Stimulated activated effector memory CD8-positive, alpha-beta T cell treated with anti-CD3 and anti-CD28 coated beads, Interleukin-12 subunit alpha, Interleukin-12 subunit beta, amount 100 ng/mL, for 72 hours (primary cell): ENCODE data around the gene MCTP2.

Experiments used
- ATAC-seq: fragments of 150-1000 bp; cut with Tn5 transposase; 2 replicates; pipeline ENCODE4 v1.10.0; 2021
- DNase-seq, 2 donors: peaks; one replicate each; pipeline ENCODE4 v3.0.0; 2021 to 2022; ENCODE audit warnings: low spot score in 2 of 2
- H3K27ac Mint-ChIP-seq: one replicate; pipeline ENCODE4 v1.8.0; 2022; ENCODE audit warnings: mild to moderate bottlenecking, mixed read lengths
- H3K36me3 Mint-ChIP-seq: one replicate; pipeline ENCODE4 v1.8.0; 2022; ENCODE audit warnings: mild to moderate bottlenecking, mixed read lengths
- H3K4me1 Mint-ChIP-seq: one replicate; pipeline ENCODE4 v1.8.0; 2022; ENCODE audit warnings: mixed read lengths
- H3K4me3 Mint-ChIP-seq: one replicate; pipeline ENCODE4 v1.8.0; 2022; ENCODE audit warnings: mild to moderate bottlenecking, mixed read lengths
- H3K9me3 Mint-ChIP-seq: one replicate; pipeline ENCODE4 v1.8.0; 2022; ENCODE audit warnings: mixed read lengths

Gene MCTP2

GRCh38 chr15:94293411-94294402, 62.3 kb downstream of the MCTP2 start:
- H3K27ac Mint-ChIP-seq, result no peak overlapping the region
- H3K4me3 Mint-ChIP-seq, result peak overlapping the region; percentile 1
- H3K9me3 Mint-ChIP-seq, result peaks cover 3% of the 10 kb centered on the region
- ATAC-seq, result no peak
- DNase-seq, result no peak
- H3K36me3 Mint-ChIP-seq, result peaks cover 20% of the 10 kb centered on the region
- H3K4me1 Mint-ChIP-seq, result peaks cover 46% of the 10 kb centered on the region

DNA sequence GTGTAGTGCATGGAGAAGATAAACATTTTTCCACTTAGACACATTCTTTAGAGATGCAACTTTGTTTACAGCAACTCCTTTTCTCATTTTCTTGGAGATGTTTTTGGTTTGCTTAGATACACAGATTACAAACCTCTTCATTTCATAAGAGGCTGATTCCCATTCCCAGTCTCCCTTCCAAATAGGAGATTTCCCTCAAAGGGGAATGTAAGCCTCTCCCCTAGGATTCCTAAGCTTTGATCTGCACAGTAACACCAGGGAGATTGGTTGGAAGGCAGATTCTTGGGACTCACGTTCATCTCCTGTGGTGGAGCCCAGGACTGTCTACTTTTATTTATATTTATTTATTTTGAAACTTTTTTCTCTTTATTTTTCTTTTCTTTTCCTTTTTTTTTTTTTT, 63.2 kb downstream of the MCTP2 start:
- peaks cover 47% of the 10 kb centered on the region for H3K4me1 Mint-ChIP-seq
- no peak overlapping the region for H3K4me3 Mint-ChIP-seq
- H3K27ac Mint-ChIP-seq, result no peak overlapping the region
- H3K36me3 Mint-ChIP-seq, result peaks cover 28% of the 10 kb centered on the region
- no peak for DNase-seq
- no peak for ATAC-seq
- peaks cover 3% of the 10 kb centered on the region for H3K9me3 Mint-ChIP-seq

DNA sequence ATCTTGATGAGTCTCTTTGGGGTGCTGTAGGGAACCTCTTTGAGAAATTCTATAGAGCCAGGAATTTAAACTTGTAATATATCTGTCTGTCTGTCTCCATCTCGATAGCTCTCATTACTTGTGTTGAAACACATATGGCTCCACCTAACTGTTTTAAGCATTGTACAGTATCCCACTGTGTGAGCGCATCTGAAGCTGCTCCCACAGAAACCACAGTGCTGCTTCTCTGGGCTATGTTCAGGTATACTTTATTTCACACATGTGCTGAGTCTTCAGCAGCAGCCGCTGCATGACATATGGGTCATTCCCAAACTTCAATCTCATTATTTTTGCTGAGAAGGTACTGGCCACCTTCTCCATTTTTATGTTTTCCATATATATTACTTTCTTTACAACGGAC, 63.9 kb downstream of the MCTP2 start:
- peaks cover 35% of the 10 kb centered on the region for H3K36me3 Mint-ChIP-seq
- peaks cover 3% of the 10 kb centered on the region for H3K9me3 Mint-ChIP-seq
- no peak overlapping the region for H3K4me3 Mint-ChIP-seq
- peaks cover 48% of the 10 kb centered on the region for H3K4me1 Mint-ChIP-seq
- H3K27ac Mint-ChIP-seq, result no peak overlapping the region
- peak; percentile 51 for ATAC-seq
- no peak for DNase-seq

- ATAC-seq (no peak), DNase-seq (no peak)
- Mint-ChIP-seq H3K4me1 (peaks cover 50% of the 10 kb centered on the region), H3K36me3 (peaks cover 49% of the 10 kb centered on the region), H3K27ac (peak overlapping the region; percentile 78), H3K4me3 (no peak overlapping the region), H3K9me3 (no peaks in the 10 kb centered on the region)
These were observed 65.4 kb downstream of the MCTP2 start for GRCh38 chr15:94296717-94297116.

DNA sequence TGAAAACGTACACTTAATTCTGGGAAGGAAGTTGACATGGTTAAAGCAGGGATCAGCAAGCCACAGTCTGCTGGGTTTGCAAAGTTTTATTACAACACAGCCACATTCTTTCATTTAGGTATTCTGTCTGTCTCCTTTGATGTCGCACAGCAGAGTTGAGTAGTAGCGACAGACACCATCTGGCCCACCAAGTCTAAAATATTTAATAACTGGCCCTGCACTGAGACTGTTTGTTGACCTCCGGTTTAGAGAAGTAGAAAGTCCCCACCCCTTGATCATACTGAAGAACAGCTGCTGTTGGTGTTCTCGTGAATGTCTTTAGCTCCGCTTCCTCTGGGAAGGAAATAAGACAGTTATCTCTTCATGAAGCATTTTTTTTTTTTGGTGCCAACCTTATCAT, 66.2 kb downstream of the MCTP2 start:
- no peak for DNase-seq
- peak overlapping the region; percentile 39 for H3K4me3 Mint-ChIP-seq
- no peak for ATAC-seq
- H3K4me1 Mint-ChIP-seq, result peaks cover 58% of the 10 kb centered on the region
- H3K36me3 Mint-ChIP-seq, result peaks cover 57% of the 10 kb centered on the region
- H3K27ac Mint-ChIP-seq, result peak overlapping the region; percentile 78
- H3K9me3 Mint-ChIP-seq, result peaks cover 2% of the 10 kb centered on the region

DNA sequence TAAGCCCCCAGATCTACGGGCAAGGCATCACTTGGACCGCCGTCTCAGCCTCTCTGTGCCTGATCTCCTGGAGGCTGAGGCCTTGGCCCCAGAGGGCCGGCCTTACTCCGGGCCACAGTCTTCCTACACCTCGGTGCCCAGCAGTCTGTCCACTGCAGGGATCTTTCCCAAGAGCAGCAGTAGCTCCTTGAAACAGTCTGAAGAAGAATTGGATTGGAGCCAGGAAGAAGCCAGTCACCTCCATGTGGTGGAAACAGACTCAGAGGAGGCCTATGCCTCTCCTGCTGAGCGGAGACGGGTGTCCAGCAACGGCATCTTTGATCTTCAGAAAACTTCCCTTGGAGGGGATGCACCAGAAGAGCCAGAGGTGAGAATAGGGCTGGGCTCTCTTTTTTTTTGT, 67.0 kb downstream of the MCTP2 start:
- H3K4me1 Mint-ChIP-seq, result peaks cover 64% of the 10 kb centered on the region
- peak overlapping the region; percentile 39 for H3K4me3 Mint-ChIP-seq
- ATAC-seq, result no peak
- H3K9me3 Mint-ChIP-seq, result peaks cover 5% of the 10 kb centered on the region
- DNase-seq, result no peak
- H3K27ac Mint-ChIP-seq, result peak overlapping the region; percentile 78
- H3K36me3 Mint-ChIP-seq, result peaks cover 65% of the 10 kb centered on the region

GRCh38 chr15:94300612-94301011, 69.3 kb downstream of the MCTP2 start:
- DNase-seq (no peak), ATAC-seq (no peak)
- H3K27ac Mint-ChIP-seq, result peak overlapping the region; percentile 16
- peaks cover 74% of the 10 kb centered on the region for H3K4me1 Mint-ChIP-seq
- peaks cover 5% of the 10 kb centered on the region for H3K9me3 Mint-ChIP-seq
- H3K4me3 Mint-ChIP-seq, result no peak overlapping the region
- peaks cover 79% of the 10 kb centered on the region for H3K36me3 Mint-ChIP-seq

DNA sequence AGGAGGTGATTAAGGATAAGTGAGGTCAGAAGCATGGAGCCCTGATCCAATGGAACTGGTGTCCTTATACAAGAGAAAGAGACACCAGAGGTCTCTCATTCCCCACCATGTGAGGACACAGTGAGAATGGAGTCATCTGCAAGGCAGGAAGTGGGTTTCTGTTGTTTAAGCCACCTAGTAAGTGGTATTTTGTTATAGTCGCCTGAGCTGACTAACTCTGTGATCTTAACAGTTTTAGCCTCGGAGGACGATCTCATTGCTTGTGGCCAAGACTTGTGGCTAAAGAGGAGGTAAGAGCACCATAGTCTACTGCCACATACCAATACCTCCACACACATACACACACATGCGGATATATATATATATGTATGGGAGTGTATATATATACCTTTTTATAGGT, 73.8 kb downstream of the MCTP2 start:
- peak; percentile 89 for ATAC-seq
- peaks cover 78% of the 10 kb centered on the region for H3K36me3 Mint-ChIP-seq
- peak overlapping the region; percentile 90 for H3K27ac Mint-ChIP-seq
- H3K9me3 Mint-ChIP-seq, result peaks cover 5% of the 10 kb centered on the region
- peak; percentile 34 to 76 for DNase-seq
- H3K4me3 Mint-ChIP-seq, result peak overlapping the region; percentile 57
- peaks cover 73% of the 10 kb centered on the region for H3K4me1 Mint-ChIP-seq

- ATAC-seq, result peak; percentile 83
- H3K27ac Mint-ChIP-seq, result peak overlapping the region; percentile 90
- H3K36me3 Mint-ChIP-seq, result peaks cover 74% of the 10 kb centered on the region
- H3K4me1 Mint-ChIP-seq, result peaks cover 66% of the 10 kb centered on the region
- peak overlapping the region; percentile 57 for H3K4me3 Mint-ChIP-seq
- DNase-seq, result peak in 1 of 2 donors; percentile 81
- peaks cover 5% of the 10 kb centered on the region for H3K9me3 Mint-ChIP-seq
These were observed 75.6 kb downstream of the MCTP2 start for GRCh38 chr15:94306700-94307650.

DNA sequence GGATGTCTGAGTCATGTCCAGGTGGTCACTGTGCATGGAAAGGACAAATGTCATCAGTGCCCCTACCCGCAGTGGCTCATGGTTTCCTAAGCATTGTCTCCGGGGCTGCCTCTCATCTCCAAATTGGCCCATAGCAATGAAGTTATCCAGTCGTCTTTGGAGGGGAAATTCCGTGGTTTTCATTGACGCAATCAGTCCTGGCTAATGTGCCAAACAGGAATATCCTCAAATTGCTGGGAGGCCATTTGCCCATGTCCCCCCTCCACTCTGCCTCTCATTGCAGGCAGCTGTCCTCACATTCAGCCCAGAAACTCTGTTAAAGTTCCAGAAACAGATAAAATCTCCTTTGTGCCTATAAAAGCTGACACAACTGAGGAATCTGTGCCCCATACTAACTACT, 81.6 kb downstream of the MCTP2 start:
- H3K36me3 Mint-ChIP-seq, result peaks cover 75% of the 10 kb centered on the region
- no peak for DNase-seq

DNA sequence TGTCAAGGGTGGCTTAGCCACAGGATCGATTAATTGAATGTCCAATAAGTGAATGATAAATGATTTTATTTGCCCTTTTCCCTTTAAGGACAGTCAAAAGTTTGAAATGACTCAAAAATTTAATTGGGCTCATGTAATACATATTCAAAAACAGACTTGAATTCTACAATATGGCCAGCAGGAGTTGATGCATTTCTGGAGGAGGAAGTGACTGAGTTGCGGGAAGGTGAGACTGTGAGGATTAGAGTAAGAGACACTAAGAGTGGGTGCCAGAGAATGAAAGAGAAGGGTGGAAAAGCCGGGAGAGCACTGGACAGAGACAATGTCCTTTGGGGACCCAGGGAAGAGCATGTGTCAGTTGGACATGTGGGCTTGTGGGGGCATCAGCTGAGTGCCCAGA, 83.3 kb downstream of the MCTP2 start:
- H3K27ac Mint-ChIP-seq, result peak overlapping the region; percentile 81
- H3K9me3 Mint-ChIP-seq, result no peaks in the 10 kb centered on the region
- peak; percentile 73 for ATAC-seq

More for the DNA sequence above, 81.6 kb downstream of the MCTP2 start:
- H3K4me3 Mint-ChIP-seq, result no peak overlapping the region
- no peak overlapping the region for H3K27ac Mint-ChIP-seq
- no peaks in the 10 kb centered on the region for H3K9me3 Mint-ChIP-seq
- peaks cover 37% of the 10 kb centered on the region for H3K4me1 Mint-ChIP-seq
- no peak for ATAC-seq

GRCh38 chr15:94317211-94317610, 85.8 kb downstream of the MCTP2 start:
- Mint-ChIP-seq H3K27ac (peak overlapping the region; percentile 45), H3K9me3 (no peaks in the 10 kb centered on the region), H3K4me1 (peaks cover 31% of the 10 kb centered on the region), H3K36me3 (peaks cover 86% of the 10 kb centered on the region), H3K4me3 (no peak overlapping the region)
- ATAC-seq (no peak), DNase-seq (no peak)

More for the DNA sequence above, 83.3 kb downstream of the MCTP2 start:
- DNase-seq, result no peak
- Mint-ChIP-seq H3K4me1 (peaks cover 35% of the 10 kb centered on the region), H3K4me3 (no peak overlapping the region), H3K36me3 (peaks cover 91% of the 10 kb centered on the region)

DNA sequence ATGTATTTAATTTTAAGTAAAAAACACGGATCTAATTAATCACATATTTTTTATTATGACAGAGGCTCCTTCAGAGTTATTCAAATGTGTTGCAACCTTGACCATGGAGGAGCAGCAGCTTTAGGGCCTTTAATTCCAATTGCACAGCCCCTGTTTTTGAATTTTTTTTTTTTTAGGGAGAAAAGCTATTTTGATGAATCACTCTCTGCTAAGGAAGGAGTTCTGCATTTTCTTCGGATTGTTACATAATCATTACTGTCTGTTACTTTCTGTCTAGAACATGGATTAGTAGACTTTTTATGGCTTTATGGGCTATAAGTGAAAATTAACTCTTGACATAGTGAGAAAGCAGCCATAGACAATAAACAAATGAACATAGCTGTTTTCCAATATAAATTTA, 90.8 kb downstream of the MCTP2 start:
- H3K4me3 Mint-ChIP-seq, result no peak overlapping the region
- ATAC-seq (no peak), DNase-seq (no peak)
- H3K4me1 Mint-ChIP-seq, result peaks cover 35% of the 10 kb centered on the region
- H3K36me3 Mint-ChIP-seq, result peaks cover 54% of the 10 kb centered on the region
- H3K9me3 Mint-ChIP-seq, result no peaks in the 10 kb centered on the region
- no peak overlapping the region for H3K27ac Mint-ChIP-seq

- DNase-seq, result no peak
- peaks cover 32% of the 10 kb centered on the region for H3K4me1 Mint-ChIP-seq
- no peak for ATAC-seq
- H3K27ac Mint-ChIP-seq, result no peak overlapping the region
- no peaks in the 10 kb centered on the region for H3K9me3 Mint-ChIP-seq
- H3K4me3 Mint-ChIP-seq, result no peak overlapping the region
- peaks cover 49% of the 10 kb centered on the region for H3K36me3 Mint-ChIP-seq
These were observed 91.7 kb downstream of the MCTP2 start for GRCh38 chr15:94323076-94323475.
